Measurements from ENCODE around the gene AKR1B1. TPM values are rescaled to one million over a fixed set of nuclear protein-coding genes. Genes with fewer than 3 reads are reported as not detected.
"Not testable (repeated sequence)": the region's sequence is repeated elsewhere in the genome, so short reads cannot be mapped to it uniquely, and the experiment has no call there.

The AKR1B1 gene
- total RNA-seq, 1 experiment from 2014 or later: 1.6 TPM

GRCh38 chr7:134500406-134500805, 41.5 kb upstream of the AKR1B1 start:
- Histone ChIP-seq H4K20me1 (ENCODE audit: low read length) (no peaks in the 10 kb centered on the region), H2AFZ (ENCODE audit: low read length) (no peak overlapping the region), H3K9ac (ENCODE audit: low read length) (no peak overlapping the region), H3K9me2 (replicated peaks; ENCODE audit: low read length) (no peaks in the 10 kb centered on the region), H3K9me3 (ENCODE audit: low read length) (no peaks in the 10 kb centered on the region), H3K27me3 (ENCODE audit: low read length) (no peaks in the 10 kb centered on the region), H3K36me3 (ENCODE audit: low read depth, low read length) (no peaks in the 10 kb centered on the region), H3K4me3 (ENCODE audit: low read length) (no peak overlapping the region), H3K79me2 (ENCODE audit: low read length) (no peaks in the 10 kb centered on the region), H3K27ac (ENCODE audit: low read length) (no peak overlapping the region), H3K4me1 (ENCODE audit: insufficient read depth, low read length) (peaks cover 6% of the 10 kb centered on the region), H3F3A (ENCODE audit: low read length, unreplicated experiment) (no peaks in the 10 kb centered on the region), H3K4me2 (ENCODE audit: low read length) (no peak overlapping the region)
- intact Hi-C loops (cut with micrococcal nuclease): no loop called here
- no peak for ATAC-seq
- no TSS peak for BruUV-seq (replicated peaks)
- DNase-seq: no peak
- TF ChIP-seq EZH2 (IDR thresholded peaks at IDR 0.05; ENCODE audit: low read length, unreplicated experiment): no peak
- TF ChIP-seq EZH2phosphoT487 (IDR thresholded peaks at IDR 0.05; ENCODE audit: borderline replicate concordance, low read length): no peak
- TF ChIP-seq CTCF (conservative IDR thresholded peaks at IDR 0.05; ENCODE audit: low read depth, low read length): no peak
- POLR2A ChIA-PET (ENCODE audit: unreplicated experiment): no interaction called here
- CTCF ChIA-PET: no interaction called here

- no peaks in the 10 kb centered on the region for H3F3A ChIP-seq (ENCODE audit: low read length, unreplicated experiment)
- H3K27ac ChIP-seq (ENCODE audit: low read length): no peak overlapping the region
- no peak overlapping the region for H3K4me2 ChIP-seq (ENCODE audit: low read length)
- no peaks in the 10 kb centered on the region for H3K9me3 ChIP-seq (ENCODE audit: low read length)
- no peaks in the 10 kb centered on the region for H4K20me1 ChIP-seq (ENCODE audit: low read length)
- H3K9ac ChIP-seq (ENCODE audit: low read length): no peak overlapping the region
- no peaks in the 10 kb centered on the region for H3K36me3 ChIP-seq (ENCODE audit: low read depth, low read length)
- intact Hi-C loops (cut with micrococcal nuclease): no loop called here
- BruUV-seq (replicated peaks): no TSS peak
- DNase-seq: no peak
- ChIA-PET CTCF (no interaction called here), POLR2A (ENCODE audit: unreplicated experiment) (no interaction called here)
- no peak overlapping the region for H3K4me3 ChIP-seq (ENCODE audit: low read length)
- no peaks in the 10 kb centered on the region for H3K79me2 ChIP-seq (ENCODE audit: low read length)
- no peak for ATAC-seq
- no peak for TF ChIP-seq CTCF (conservative IDR thresholded peaks at IDR 0.05; ENCODE audit: low read depth, low read length)
- no peak for TF ChIP-seq EZH2 (IDR thresholded peaks at IDR 0.05; ENCODE audit: low read length, unreplicated experiment)
- TF ChIP-seq EZH2phosphoT487 (IDR thresholded peaks at IDR 0.05; ENCODE audit: borderline replicate concordance, low read length): no peak
- H3K9me2 ChIP-seq (replicated peaks; ENCODE audit: low read length): no peaks in the 10 kb centered on the region
- no peaks in the 10 kb centered on the region for H3K27me3 ChIP-seq (ENCODE audit: low read length)
- no peaks in the 10 kb centered on the region for H3K4me1 ChIP-seq (ENCODE audit: insufficient read depth, low read length)
- no peak overlapping the region for H2AFZ ChIP-seq (ENCODE audit: low read length)
These were observed 36.6 kb upstream of the AKR1B1 start for GRCh38 chr7:134495546-134495945.

GRCh38 chr7:134493091-134493490, 34.2 kb upstream of the AKR1B1 start:
- Histone ChIP-seq H3K4me2 (ENCODE audit: low read length) (no peak overlapping the region), H3K4me1 (ENCODE audit: insufficient read depth, low read length) (no peaks in the 10 kb centered on the region), H2AFZ (ENCODE audit: low read length) (no peak overlapping the region), H3K4me3 (ENCODE audit: low read length) (no peak overlapping the region), H3K27me3 (ENCODE audit: low read length) (no peaks in the 10 kb centered on the region), H3K36me3 (ENCODE audit: low read depth, low read length) (no peaks in the 10 kb centered on the region), H3K9me2 (replicated peaks; ENCODE audit: low read length) (no peaks in the 10 kb centered on the region), H4K20me1 (ENCODE audit: low read length) (no peaks in the 10 kb centered on the region), H3K9me3 (ENCODE audit: low read length) (no peaks in the 10 kb centered on the region), H3K79me2 (ENCODE audit: low read length) (no peaks in the 10 kb centered on the region), H3F3A (ENCODE audit: low read length, unreplicated experiment) (no peaks in the 10 kb centered on the region), H3K27ac (ENCODE audit: low read length) (no peak overlapping the region), H3K9ac (ENCODE audit: low read length) (no peak overlapping the region)
- no TSS peak for BruUV-seq (replicated peaks)
- DNase-seq: no peak
- no peak for TF ChIP-seq EZH2 (IDR thresholded peaks at IDR 0.05; ENCODE audit: low read length, unreplicated experiment)
- TF ChIP-seq CTCF (conservative IDR thresholded peaks at IDR 0.05; ENCODE audit: low read depth, low read length): no peak
- no peak for TF ChIP-seq EZH2phosphoT487 (IDR thresholded peaks at IDR 0.05; ENCODE audit: borderline replicate concordance, low read length)
- POLR2A ChIA-PET (ENCODE audit: unreplicated experiment): no interaction called here
- CTCF ChIA-PET: no interaction called here
- no peak for ATAC-seq
- intact Hi-C loops (cut with micrococcal nuclease): no loop called here

GRCh38 chr7:134487721-134488120, 28.8 kb upstream of the AKR1B1 start:
- POLR2A ChIA-PET (ENCODE audit: unreplicated experiment); H3K27me3 ChIP-seq (ENCODE audit: low read length); H3K9me2 ChIP-seq (replicated peaks; ENCODE audit: low read length); H3K36me3 ChIP-seq (ENCODE audit: low read depth, low read length); DNase-seq; H2AFZ ChIP-seq (ENCODE audit: low read length); H3F3A ChIP-seq (ENCODE audit: low read length, unreplicated experiment); H3K27ac ChIP-seq (ENCODE audit: low read length); H3K9me3 ChIP-seq (ENCODE audit: low read length); H4K20me1 ChIP-seq (ENCODE audit: low read length); H3K9ac ChIP-seq (ENCODE audit: low read length); intact Hi-C loops (cut with micrococcal nuclease); H3K79me2 ChIP-seq (ENCODE audit: low read length); BruUV-seq (replicated peaks); H3K4me2 ChIP-seq (ENCODE audit: low read length); ATAC-seq; H3K4me3 ChIP-seq (ENCODE audit: low read length); H3K4me1 ChIP-seq (ENCODE audit: insufficient read depth, low read length): not testable (repeated sequence)
- CTCF ChIA-PET: interaction anchor here (0.6 kb wide), 1 partner anchor 55 kb away, joined by 3 read pairs; no protein-coding TSS in a partner anchor
